ENCODE measurements around the gene APOA1. TPM values are rescaled to one million over a fixed set of nuclear protein-coding genes. Genes with fewer than 3 reads are reported as not detected.

APOA1 gene
- polyA plus RNA-seq, 1 of the 3 experiments (the other 2 are of a cell fraction), result 0.20 TPM

GRCh38 chr11:116874251-116874650 is 36.8 kb upstream of the APOA1 start:
- H3K4me3 ChIP-seq (ENCODE audit: low read depth in 2 of 2, low read length in 1 of 2), result no peak overlapping the region; a peak in 1 of 4 replicates
- DNase-seq, result no peak
- H3K9me2 ChIP-seq, result no peaks in the 10 kb centered on the region
- ChIA-PET POLR2A (no interaction called here), CTCF (interaction anchor here (1.9 to 2.9 kb wide), 3 partner anchors 83 to 232 kb away, joined by 5 to 10 read pairs (median 9); partner anchors contain the start of gene APOA5)
- no peak overlapping the region for H3K9ac ChIP-seq
- no peaks in the 10 kb centered on the region for H4K20me1 ChIP-seq (ENCODE audit: insufficient read depth)
- H3K9me3 ChIP-seq, result no peaks in the 10 kb centered on the region
- H3K4me2 ChIP-seq, result no peak overlapping the region
- peaks cover 3 to 7% of the 10 kb centered on the region in 2 experiments for H3K4me1 ChIP-seq (ENCODE audit: control insufficient read depth in 1 of 2, insufficient read depth in 2 of 2, low read depth in 1 of 2, low read length in 1 of 2)
- H3K36me3 ChIP-seq (replicated peaks in 1 of 2; ENCODE audit: control insufficient read depth in 1 of 2, insufficient read depth in 2 of 2, low read length in 1 of 2), result peaks cover 15 to 36% of the 10 kb centered on the region in 2 experiments
- H3K27ac ChIP-seq (ENCODE audit: low read depth in 2 of 2, low read length in 1 of 2), result peak overlapping the region in 1 of 2 experiments; percentile 43; a peak in 1 of 4 replicates
- H2AFZ ChIP-seq (ENCODE audit: low read depth), result no peak overlapping the region
- 67% methylated on average over 2 of the region's 2 CpGs for whole genome bisulfite sequencing (ENCODE audit: low lambda C conversion rate)
- peaks cover 6% of the 10 kb centered on the region for H3F3A ChIP-seq (replicated peaks; ENCODE audit: insufficient read depth)
- no peaks in the 10 kb centered on the region for H3K79me2 ChIP-seq (ENCODE audit: insufficient read depth)
- no peaks in the 10 kb centered on the region for H3K27me3 ChIP-seq (ENCODE audit: insufficient read depth)
- TF ChIP-seq TAF1 (IDR thresholded peaks at IDR 0.05; ENCODE audit: borderline replicate concordance, low read depth, low read length) (no peak), YY1 (IDR thresholded peaks at IDR 0.05; ENCODE audit: low read depth) (peak; percentile 78), MAX (IDR thresholded peaks at IDR 0.05; ENCODE audit: low read depth) (peak; percentile 46; the same call in 1 of the 2 replicates), NFIC (IDR thresholded peaks at IDR 0.05; ENCODE audit: borderline replicate concordance) (peak; percentile 59), JUND (IDR thresholded peaks at IDR 0.05) (peak; percentile 71), TCF12 (IDR thresholded peaks at IDR 0.05) (peak; percentile 66), TEAD4 (IDR thresholded peaks at IDR 0.05; ENCODE audit: borderline replicate concordance, insufficient read depth) (peak; percentile 61; the same call in 1 of the 2 replicates), EP300 (IDR thresholded peaks at IDR 0.05; ENCODE audit: borderline replicate concordance in 1 of 2, low read depth in 1 of 2, low read length in 1 of 2) (peak in 1 of 2 experiments; percentile 33; a peak in 1 of 4 replicates), POLR2AphosphoS5 (IDR thresholded peaks at IDR 0.05; ENCODE audit: low read depth, low read length) (peak; percentile 45; the same call in 1 of the 2 replicates), MEF2A (IDR thresholded peaks at IDR 0.05; ENCODE audit: borderline replicate concordance, low read depth) (peak; percentile 61; the same call in 1 of the 2 replicates), PBX3 (IDR thresholded peaks at IDR 0.05) (peak; percentile 94), RFX5 (IDR thresholded peaks at IDR 0.05; ENCODE audit: low read length) (no peak), ZBTB33 (IDR thresholded peaks at IDR 0.05; ENCODE audit: borderline replicate concordance, low read depth) (no peak), FOSL2 (IDR thresholded peaks at IDR 0.05; ENCODE audit: borderline replicate concordance, low read depth) (peak; percentile 58; the same call in 1 of the 2 replicates), ELF1 (IDR thresholded peaks at IDR 0.05) (no peak)
- TF ChIP-seq, protein P1, sequence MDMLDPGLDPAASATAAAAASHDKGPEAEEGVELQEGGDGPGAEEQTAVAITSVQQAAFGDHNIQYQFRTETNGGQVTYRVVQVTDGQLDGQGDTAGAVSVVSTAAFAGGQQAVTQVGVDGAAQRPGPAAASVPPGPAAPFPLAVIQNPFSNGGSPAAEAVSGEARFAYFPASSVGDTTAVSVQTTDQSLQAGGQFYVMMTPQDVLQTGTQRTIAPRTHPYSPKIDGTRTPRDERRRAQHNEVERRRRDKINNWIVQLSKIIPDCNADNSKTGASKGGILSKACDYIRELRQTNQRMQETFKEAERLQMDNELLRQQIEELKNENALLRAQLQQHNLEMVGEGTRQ (IDR thresholded peaks at IDR 0.05; ENCODE audit: borderline replicate concordance, low read depth, low read length), result no peak
- TF ChIP-seq, protein P2, sequence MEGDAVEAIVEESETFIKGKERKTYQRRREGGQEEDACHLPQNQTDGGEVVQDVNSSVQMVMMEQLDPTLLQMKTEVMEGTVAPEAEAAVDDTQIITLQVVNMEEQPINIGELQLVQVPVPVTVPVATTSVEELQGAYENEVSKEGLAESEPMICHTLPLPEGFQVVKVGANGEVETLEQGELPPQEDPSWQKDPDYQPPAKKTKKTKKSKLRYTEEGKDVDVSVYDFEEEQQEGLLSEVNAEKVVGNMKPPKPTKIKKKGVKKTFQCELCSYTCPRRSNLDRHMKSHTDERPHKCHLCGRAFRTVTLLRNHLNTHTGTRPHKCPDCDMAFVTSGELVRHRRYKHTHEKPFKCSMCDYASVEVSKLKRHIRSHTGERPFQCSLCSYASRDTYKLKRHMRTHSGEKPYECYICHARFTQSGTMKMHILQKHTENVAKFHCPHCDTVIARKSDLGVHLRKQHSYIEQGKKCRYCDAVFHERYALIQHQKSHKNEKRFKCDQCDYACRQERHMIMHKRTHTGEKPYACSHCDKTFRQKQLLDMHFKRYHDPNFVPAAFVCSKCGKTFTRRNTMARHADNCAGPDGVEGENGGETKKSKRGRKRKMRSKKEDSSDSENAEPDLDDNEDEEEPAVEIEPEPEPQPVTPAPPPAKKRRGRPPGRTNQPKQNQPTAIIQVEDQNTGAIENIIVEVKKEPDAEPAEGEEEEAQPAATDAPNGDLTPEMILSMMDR (IDR thresholded peaks at IDR 0.05), result no peak
- TF ChIP-seq, protein P3, sequence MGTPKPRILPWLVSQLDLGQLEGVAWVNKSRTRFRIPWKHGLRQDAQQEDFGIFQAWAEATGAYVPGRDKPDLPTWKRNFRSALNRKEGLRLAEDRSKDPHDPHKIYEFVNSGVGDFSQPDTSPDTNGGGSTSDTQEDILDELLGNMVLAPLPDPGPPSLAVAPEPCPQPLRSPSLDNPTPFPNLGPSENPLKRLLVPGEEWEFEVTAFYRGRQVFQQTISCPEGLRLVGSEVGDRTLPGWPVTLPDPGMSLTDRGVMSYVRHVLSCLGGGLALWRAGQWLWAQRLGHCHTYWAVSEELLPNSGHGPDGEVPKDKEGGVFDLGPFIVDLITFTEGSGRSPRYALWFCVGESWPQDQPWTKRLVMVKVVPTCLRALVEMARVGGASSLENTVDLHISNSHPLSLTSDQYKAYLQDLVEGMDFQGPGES (IDR thresholded peaks at IDR 0.05; ENCODE audit: low read depth, low read length), result no peak
